Adrenal gland (tissue), 5 donors: ENCODE data around the gene METTL1.

ENCODE experiments used
- POLR2A ChIP-seq, 2 donors: fragments of 450-650 bp; IDR thresholded peaks; one replicate each; pipeline ENCODE4 v1.6.1; 2017; ENCODE audit warnings: antibody characterized with exemption in 2 of 2, mild to moderate bottlenecking in 2 of 2, moderate library complexity in 1 of 2
- TF ChIP-seq, protein P1 (sequence below), 6 experiments: fragments of 450-650 bp in 4 of 6; fragments of 200-600 bp in 2 of 6; sonication (generic) in 1 of 6; IDR thresholded peaks; 1 replicate in 5 of 6; 2 replicates in 1 of 6; pipeline versions ENCODE4 v1.5.1 to v1.8.0; 2016 to 2021; ENCODE audit warnings: antibody characterized with exemption in 6 of 6, mild to moderate bottlenecking in 2 of 6, moderate library complexity in 1 of 6
- donor health status: DM: no; HTN: no; CAD: no.

DNA sequence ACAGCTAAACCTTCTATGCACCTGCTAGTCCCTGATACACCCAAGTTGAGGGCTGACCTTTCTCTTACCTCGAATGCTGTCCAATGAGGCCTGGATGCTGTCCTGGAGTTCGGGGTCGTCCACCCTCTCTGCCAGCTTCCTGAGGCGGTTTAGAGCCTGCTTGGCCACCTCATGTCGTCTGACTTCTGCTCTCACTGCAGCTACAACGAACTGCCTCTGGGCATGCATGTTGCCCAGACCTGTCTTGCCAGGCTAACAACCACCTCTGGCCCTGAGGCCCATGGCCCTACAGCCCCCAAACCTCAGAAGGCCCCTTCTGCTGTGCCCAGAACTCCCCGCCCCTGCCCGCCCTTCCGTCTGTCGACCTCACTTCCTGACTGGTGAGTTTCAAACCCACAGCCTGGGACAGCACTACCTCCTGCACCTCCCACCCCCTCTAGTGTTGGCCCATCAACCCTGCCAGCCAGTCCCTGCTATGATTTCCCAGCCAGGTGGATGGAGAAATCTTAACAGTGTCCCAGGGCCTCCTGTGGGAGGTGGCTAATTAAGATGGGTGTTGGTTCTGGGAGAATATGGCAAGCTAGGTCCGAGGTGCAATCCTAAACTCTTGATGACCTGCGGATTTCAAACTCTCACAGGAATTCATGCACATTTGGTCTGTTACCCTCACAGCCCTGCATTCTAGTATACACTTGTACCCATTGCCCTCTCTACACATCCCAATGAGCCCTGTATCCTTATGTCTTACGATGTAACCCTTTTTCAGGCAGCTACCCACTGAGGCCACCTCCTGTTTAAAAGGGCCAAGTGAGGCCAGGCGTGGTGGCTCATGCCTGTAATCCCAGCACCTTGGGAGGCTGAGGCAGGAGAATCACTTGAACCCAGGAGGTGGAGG lies 29.8 kb downstream of the METTL1 start:
- TF ChIP-seq, protein P1, sequence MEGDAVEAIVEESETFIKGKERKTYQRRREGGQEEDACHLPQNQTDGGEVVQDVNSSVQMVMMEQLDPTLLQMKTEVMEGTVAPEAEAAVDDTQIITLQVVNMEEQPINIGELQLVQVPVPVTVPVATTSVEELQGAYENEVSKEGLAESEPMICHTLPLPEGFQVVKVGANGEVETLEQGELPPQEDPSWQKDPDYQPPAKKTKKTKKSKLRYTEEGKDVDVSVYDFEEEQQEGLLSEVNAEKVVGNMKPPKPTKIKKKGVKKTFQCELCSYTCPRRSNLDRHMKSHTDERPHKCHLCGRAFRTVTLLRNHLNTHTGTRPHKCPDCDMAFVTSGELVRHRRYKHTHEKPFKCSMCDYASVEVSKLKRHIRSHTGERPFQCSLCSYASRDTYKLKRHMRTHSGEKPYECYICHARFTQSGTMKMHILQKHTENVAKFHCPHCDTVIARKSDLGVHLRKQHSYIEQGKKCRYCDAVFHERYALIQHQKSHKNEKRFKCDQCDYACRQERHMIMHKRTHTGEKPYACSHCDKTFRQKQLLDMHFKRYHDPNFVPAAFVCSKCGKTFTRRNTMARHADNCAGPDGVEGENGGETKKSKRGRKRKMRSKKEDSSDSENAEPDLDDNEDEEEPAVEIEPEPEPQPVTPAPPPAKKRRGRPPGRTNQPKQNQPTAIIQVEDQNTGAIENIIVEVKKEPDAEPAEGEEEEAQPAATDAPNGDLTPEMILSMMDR (IDR thresholded peaks at IDR 0.05): peak in 1 of 6 experiments; percentile 2
- no peak for TF ChIP-seq POLR2A (IDR thresholded peaks at IDR 0.05)
